ENCODE data around the gene PRELID3B. TPM values are rescaled to one million over a fixed set of nuclear protein-coding genes. Genes with fewer than 3 reads are reported as not detected.
A peak's percentile ranks its signal among the peaks of the same experiment; 100 is the strongest.

Gene PRELID3B
- total and polyA plus RNA-seq, 10 of the 15 experiments (the other 5 are each of a cell fraction or from before 2014, with no cell fraction given), result 72.5 to 151 (median 124) TPM

DNA sequence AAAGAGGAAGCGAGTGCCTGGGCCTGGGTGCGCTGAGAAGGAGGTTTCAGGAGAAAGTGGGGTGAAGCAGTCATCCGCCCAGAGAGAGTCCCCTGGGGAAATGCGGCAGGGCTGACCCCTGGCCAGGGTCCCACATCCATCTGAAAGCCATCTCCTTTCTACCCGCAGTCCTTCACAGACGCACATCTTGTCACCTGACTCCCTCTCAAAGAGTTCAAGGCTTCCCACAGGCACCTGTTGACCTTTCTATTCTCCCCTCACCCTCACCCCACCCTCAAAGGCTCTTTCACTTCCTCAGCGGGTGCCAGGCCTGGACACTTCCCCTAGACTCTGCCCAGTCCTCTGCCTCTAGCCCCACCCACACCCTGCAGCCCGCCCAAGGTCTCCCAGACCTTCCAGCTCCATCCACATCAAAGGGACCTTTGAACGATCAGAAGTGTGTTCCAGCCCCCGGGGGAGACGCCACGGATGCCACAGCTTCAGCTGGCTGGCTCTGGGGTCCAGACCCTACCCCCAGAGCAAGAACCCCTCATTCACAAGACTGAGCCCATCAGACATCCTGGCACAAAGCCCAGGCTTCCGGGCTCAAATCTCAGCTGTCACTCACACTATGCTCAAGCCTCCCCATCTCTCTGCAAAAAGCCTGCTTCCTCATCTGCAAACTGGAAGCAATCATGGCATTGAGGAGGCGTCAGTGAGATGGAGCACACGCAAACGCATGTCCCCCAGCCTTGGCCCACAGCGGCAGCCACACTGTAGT, 37.6 kb downstream of the PRELID3B start (continued):
- TF ChIP-seq CREB1 (IDR thresholded peaks at IDR 0.05; ENCODE audit: low read depth), result 0 out of 2 replicates have a peak, but pooled peaks have one; percentile 38
- no peak for TF ChIP-seq CHD4 (IDR thresholded peaks at IDR 0.05)
- TF ChIP-seq NR2C1 (IDR thresholded peaks at IDR 0.05), result peak; percentile 79
- TF ChIP-seq ZNF384 (IDR thresholded peaks at IDR 0.05; ENCODE audit: borderline replicate concordance, low read depth, low read length), result no peak
- no peak for TF ChIP-seq RB1 (IDR thresholded peaks at IDR 0.05; ENCODE audit: borderline replicate concordance)
- TF ChIP-seq IKZF2 (IDR thresholded peaks at IDR 0.05), result peak; percentile 96 to 97
- TF ChIP-seq, protein P1, sequence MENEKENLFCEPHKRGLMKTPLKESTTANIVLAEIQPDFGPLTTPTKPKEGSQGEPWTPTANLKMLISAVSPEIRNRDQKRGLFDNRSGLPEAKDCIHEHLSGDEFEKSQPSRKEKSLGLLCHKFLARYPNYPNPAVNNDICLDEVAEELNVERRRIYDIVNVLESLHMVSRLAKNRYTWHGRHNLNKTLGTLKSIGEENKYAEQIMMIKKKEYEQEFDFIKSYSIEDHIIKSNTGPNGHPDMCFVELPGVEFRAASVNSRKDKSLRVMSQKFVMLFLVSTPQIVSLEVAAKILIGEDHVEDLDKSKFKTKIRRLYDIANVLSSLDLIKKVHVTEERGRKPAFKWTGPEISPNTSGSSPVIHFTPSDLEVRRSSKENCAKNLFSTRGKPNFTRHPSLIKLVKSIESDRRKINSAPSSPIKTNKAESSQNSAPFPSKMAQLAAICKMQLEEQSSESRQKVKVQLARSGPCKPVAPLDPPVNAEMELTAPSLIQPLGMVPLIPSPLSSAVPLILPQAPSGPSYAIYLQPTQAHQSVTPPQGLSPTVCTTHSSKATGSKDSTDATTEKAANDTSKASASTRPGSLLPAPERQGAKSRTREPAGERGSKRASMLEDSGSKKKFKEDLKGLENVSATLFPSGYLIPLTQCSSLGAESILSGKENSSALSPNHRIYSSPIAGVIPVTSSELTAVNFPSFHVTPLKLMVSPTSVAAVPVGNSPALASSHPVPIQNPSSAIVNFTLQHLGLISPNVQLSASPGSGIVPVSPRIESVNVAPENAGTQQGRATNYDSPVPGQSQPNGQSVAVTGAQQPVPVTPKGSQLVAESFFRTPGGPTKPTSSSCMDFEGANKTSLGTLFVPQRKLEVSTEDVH (IDR thresholded peaks at IDR 0.05; ENCODE audit: low read depth, partially characterized antibody), result peak; percentile 36
- TF ChIP-seq ZNF274 (IDR thresholded peaks at IDR 0.05; ENCODE audit: insufficient read depth, insufficient read length), result no peak
- TF ChIP-seq, protein P2, sequence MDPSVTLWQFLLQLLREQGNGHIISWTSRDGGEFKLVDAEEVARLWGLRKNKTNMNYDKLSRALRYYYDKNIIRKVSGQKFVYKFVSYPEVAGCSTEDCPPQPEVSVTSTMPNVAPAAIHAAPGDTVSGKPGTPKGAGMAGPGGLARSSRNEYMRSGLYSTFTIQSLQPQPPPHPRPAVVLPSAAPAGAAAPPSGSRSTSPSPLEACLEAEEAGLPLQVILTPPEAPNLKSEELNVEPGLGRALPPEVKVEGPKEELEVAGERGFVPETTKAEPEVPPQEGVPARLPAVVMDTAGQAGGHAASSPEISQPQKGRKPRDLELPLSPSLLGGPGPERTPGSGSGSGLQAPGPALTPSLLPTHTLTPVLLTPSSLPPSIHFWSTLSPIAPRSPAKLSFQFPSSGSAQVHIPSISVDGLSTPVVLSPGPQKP (IDR thresholded peaks at IDR 0.05; ENCODE audit: low read depth, low read length), result no peak
- TF ChIP-seq, protein P3, sequence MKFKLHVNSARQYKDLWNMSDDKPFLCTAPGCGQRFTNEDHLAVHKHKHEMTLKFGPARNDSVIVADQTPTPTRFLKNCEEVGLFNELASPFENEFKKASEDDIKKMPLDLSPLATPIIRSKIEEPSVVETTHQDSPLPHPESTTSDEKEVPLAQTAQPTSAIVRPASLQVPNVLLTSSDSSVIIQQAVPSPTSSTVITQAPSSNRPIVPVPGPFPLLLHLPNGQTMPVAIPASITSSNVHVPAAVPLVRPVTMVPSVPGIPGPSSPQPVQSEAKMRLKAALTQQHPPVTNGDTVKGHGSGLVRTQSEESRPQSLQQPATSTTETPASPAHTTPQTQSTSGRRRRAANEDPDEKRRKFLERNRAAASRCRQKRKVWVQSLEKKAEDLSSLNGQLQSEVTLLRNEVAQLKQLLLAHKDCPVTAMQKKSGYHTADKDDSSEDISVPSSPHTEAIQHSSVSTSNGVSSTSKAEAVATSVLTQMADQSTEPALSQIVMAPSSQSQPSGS (IDR thresholded peaks at IDR 0.05; ENCODE audit: low read length), result peak; percentile 64; the same call in 1 of the 2 replicates
- TF ChIP-seq BHLHE40 (IDR thresholded peaks at IDR 0.05; ENCODE audit: borderline replicate concordance in 1 of 2, low read depth in 2 of 2, low read length in 1 of 2), result peak; percentile 91 to 93
- TF ChIP-seq, protein P4, sequence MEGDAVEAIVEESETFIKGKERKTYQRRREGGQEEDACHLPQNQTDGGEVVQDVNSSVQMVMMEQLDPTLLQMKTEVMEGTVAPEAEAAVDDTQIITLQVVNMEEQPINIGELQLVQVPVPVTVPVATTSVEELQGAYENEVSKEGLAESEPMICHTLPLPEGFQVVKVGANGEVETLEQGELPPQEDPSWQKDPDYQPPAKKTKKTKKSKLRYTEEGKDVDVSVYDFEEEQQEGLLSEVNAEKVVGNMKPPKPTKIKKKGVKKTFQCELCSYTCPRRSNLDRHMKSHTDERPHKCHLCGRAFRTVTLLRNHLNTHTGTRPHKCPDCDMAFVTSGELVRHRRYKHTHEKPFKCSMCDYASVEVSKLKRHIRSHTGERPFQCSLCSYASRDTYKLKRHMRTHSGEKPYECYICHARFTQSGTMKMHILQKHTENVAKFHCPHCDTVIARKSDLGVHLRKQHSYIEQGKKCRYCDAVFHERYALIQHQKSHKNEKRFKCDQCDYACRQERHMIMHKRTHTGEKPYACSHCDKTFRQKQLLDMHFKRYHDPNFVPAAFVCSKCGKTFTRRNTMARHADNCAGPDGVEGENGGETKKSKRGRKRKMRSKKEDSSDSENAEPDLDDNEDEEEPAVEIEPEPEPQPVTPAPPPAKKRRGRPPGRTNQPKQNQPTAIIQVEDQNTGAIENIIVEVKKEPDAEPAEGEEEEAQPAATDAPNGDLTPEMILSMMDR (IDR thresholded peaks at IDR 0.05 in 2 of 3, conservative IDR thresholded peaks at IDR 0.05 in 1 of 3; ENCODE audit: control insufficient read depth in 2 of 3, extremely low read depth in 1 of 3, insufficient read depth in 1 of 3, low read depth in 3 of 3, low read length in 3 of 3), result no peak
- no peak for TF ChIP-seq MEF2A (IDR thresholded peaks at IDR 0.05; ENCODE audit: insufficient read depth, low read depth, low read length)
- TF ChIP-seq NFYB (IDR thresholded peaks at IDR 0.05; ENCODE audit: insufficient read depth, low read depth, low read length), result no peak
- peak; percentile 88 for TF ChIP-seq RUNX3 (IDR thresholded peaks at IDR 0.05; ENCODE audit: low read length)
- no peak for TF ChIP-seq NRF1 (conservative IDR thresholded peaks at IDR 0.05; ENCODE audit: low read depth, low read length)
- TF ChIP-seq, protein P5, sequence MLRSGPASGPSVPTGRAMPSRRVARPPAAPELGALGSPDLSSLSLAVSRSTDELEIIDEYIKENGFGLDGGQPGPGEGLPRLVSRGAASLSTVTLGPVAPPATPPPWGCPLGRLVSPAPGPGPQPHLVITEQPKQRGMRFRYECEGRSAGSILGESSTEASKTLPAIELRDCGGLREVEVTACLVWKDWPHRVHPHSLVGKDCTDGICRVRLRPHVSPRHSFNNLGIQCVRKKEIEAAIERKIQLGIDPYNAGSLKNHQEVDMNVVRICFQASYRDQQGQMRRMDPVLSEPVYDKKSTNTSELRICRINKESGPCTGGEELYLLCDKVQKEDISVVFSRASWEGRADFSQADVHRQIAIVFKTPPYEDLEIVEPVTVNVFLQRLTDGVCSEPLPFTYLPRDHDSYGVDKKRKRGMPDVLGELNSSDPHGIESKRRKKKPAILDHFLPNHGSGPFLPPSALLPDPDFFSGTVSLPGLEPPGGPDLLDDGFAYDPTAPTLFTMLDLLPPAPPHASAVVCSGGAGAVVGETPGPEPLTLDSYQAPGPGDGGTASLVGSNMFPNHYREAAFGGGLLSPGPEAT (IDR thresholded peaks at IDR 0.05; ENCODE audit: low read depth), result peak; percentile 97; the same call in 1 of the 2 replicates
- TF ChIP-seq RCOR1 (conservative IDR thresholded peaks at IDR 0.05; ENCODE audit: low read depth, low read length), result peak; percentile 58; the same call in 1 of the 2 replicates
- peak in 1 of 2 experiments; percentile 28; a peak in 2 of 3 replicates for TF ChIP-seq EGR1 (IDR thresholded peaks at IDR 0.05; ENCODE audit: borderline replicate concordance in 1 of 2, low read depth in 2 of 2, low read length in 2 of 2)
- TF ChIP-seq SP1 (IDR thresholded peaks at IDR 0.05; ENCODE audit: low read depth, low read length), result peak; percentile 67
